HepG2 (cell line): ENCODE results near the gene MRS2. TPM values are rescaled to one million over a fixed set of nuclear protein-coding genes. Genes with fewer than 3 reads are reported as not detected.
A peak's percentile ranks its signal among the peaks of the same experiment; 100 is the strongest.

Experiments
- AGO2 ChIP-seq: fragments of 200-400 bp; formaldehyde crosslinking; optimal IDR thresholded peaks from 2 replicates; pipeline ENCODE3; 2017; ENCODE audit warnings: mild to moderate bottlenecking, low read depth, low read length, moderate library complexity
- GZF1 ChIP-seq: sonication (generic); formaldehyde crosslinking; IDR thresholded peaks from 2 replicates; pipeline ENCODE4 v1.5.1; 2020; ENCODE audit warnings: mild to moderate bottlenecking, missing genetic modification reagents
- RBM22 ChIP-seq: fragments of 200-400 bp; formaldehyde crosslinking; optimal IDR thresholded peaks from 2 replicates; pipeline ENCODE3; 2017; ENCODE audit warnings: mild to moderate bottlenecking, low read length, moderate library complexity
- SP140L ChIP-seq: sonication (generic); formaldehyde crosslinking; IDR thresholded peaks from 2 replicates; pipeline ENCODE4 v1.4.0; 2020; ENCODE audit warnings: missing genetic modification reagents, borderline replicate concordance
- STAG1 ChIP-seq: sonication (generic); formaldehyde crosslinking; IDR thresholded peaks from 2 replicates; pipeline ENCODE4 v1.4.0; 2020; ENCODE audit warnings: missing genetic modification reagents
- SYNCRIP ChIP-seq: fragments of 200-400 bp; formaldehyde crosslinking; IDR thresholded peaks from 2 replicates; pipeline ENCODE4 v1.6.1; 2018; ENCODE audit warnings: mild to moderate bottlenecking, low read depth, low read length; ENCODE audit not compliant: insufficient read depth
- TP53 ChIP-seq: sonication (generic); formaldehyde crosslinking; conservative IDR thresholded peaks from 2 replicates; pipeline ENCODE4 v1.4.0; 2020; ENCODE audit warnings: missing genetic modification reagents
- ZBTB42 ChIP-seq: sonication (generic); formaldehyde crosslinking; IDR thresholded peaks from 2 replicates; pipeline ENCODE4 v1.5.0; 2020; ENCODE audit warnings: mild to moderate bottlenecking, missing genetic modification reagents
- ZFP1 ChIP-seq: IDR thresholded peaks from 2 replicates; pipeline ENCODE4 v1.6.1; 2016
- ZFP36L1 ChIP-seq: sonication (generic); formaldehyde crosslinking; IDR thresholded peaks from 2 replicates; pipeline ENCODE4 v1.8.0; 2022; ENCODE audit warnings: mild to moderate bottlenecking, missing genetic modification reagents, moderate library complexity
- ZNF160 ChIP-seq: sonication (generic); formaldehyde crosslinking; IDR thresholded peaks from 2 replicates; pipeline ENCODE4 v1.8.0; 2022; ENCODE audit warnings: mild to moderate bottlenecking, inconsistent platforms, missing genetic modification reagents
- ZNF260 ChIP-seq: sonication (generic); formaldehyde crosslinking; IDR thresholded peaks from 2 replicates; pipeline ENCODE4 v1.4.0; 2020; ENCODE audit warnings: missing genetic modification reagents, low read depth, mild to moderate bottlenecking, borderline replicate concordance
- ZNF331 ChIP-seq: sonication (generic); formaldehyde crosslinking; IDR thresholded peaks from 2 replicates; pipeline ENCODE4 v1.4.0; 2020; ENCODE audit warnings: missing genetic modification reagents
- ZNF451 ChIP-seq: sonication (generic); formaldehyde crosslinking; IDR thresholded peaks from 2 replicates; pipeline ENCODE4 v1.5.0; 2020; ENCODE audit warnings: mild to moderate bottlenecking, missing genetic modification reagents
- ZNF883 ChIP-seq: sonication (generic); formaldehyde crosslinking; IDR thresholded peaks from 2 replicates; pipeline ENCODE4 v1.5.1; 2020; ENCODE audit warnings: mild to moderate bottlenecking, missing genetic modification reagents; ENCODE audit errors: not compliant biosample characterization
- polyA plus RNA-seq, 8 experiments: library from polyadenylated mRNA; depleted of rRNA in 3 of 8; stranded (reverse) in 7 of 8; unstranded in 1 of 8; fragments of >200 nt; fragmentation: Illumina TruSeq in 4 of 8; extraction: Trizol in 4 of 8; gene quantifications; 2 replicates each; pipeline versions ENCODE4 v1.2.1 to v1.2.3, GENCODE V29; 2011 to 2016; ENCODE audit warnings: low read depth in 4 of 8, missing spikeins in 1 of 8, mixed read lengths in 1 of 8; ENCODE audit not compliant: insufficient read depth in 1 of 8
- total RNA-seq, 5 experiments: library from RNA; depleted of rRNA; stranded (reverse); fragments of >200 nt; fragmentation: Illumina TruSeq; extraction: Trizol; gene quantifications; 2 replicates each; pipeline ENCODE4 v1.2.3, GENCODE V29; 2016; ENCODE audit warnings: low read depth in 1 of 5
- TF ChIP-seq, protein P1 (sequence below): sonication (generic); formaldehyde crosslinking; IDR thresholded peaks from 2 replicates; pipeline ENCODE4 v1.5.0; 2020; ENCODE audit warnings: mild to moderate bottlenecking, missing genetic modification reagents, borderline replicate concordance
- TF ChIP-seq, protein P2 (sequence below): IDR thresholded peaks from 2 replicates; pipeline ENCODE4 v1.6.1; 2016; ENCODE audit warnings: low read depth, control low read depth
- TF ChIP-seq, protein P3 (sequence below): IDR thresholded peaks from 2 replicates; pipeline ENCODE4 v1.6.1; 2012; ENCODE audit warnings: inconsistent platforms
- TF ChIP-seq, protein P4 (sequence below): sonication (generic); formaldehyde crosslinking; IDR thresholded peaks from 2 replicates; pipeline ENCODE4 v1.4.0; 2020; ENCODE audit warnings: missing genetic modification reagents
- TF ChIP-seq, protein P5 (sequence below): sonication (generic); formaldehyde crosslinking; IDR thresholded peaks from 2 replicates; pipeline ENCODE4 v1.4.0; 2020; ENCODE audit warnings: missing genetic modification reagents, low read depth, mild to moderate bottlenecking, borderline replicate concordance
- TF ChIP-seq, protein P6 (sequence below): IDR thresholded peaks from 2 replicates; pipeline ENCODE4 v1.6.1; 2016; ENCODE audit warnings: control low read depth
- TF ChIP-seq, protein P7 (sequence below): sonication (generic); formaldehyde crosslinking; IDR thresholded peaks from 2 replicates; pipeline ENCODE4 v1.8.0; 2023; ENCODE audit warnings: mild to moderate bottlenecking, missing genetic modification reagents

MRS2 gene
- total and polyA plus RNA-seq, 2 of the 13 experiments (the other 11 are each of a cell fraction or from before 2014, with no cell fraction given): 31.1 to 83.8 TPM

DNA sequence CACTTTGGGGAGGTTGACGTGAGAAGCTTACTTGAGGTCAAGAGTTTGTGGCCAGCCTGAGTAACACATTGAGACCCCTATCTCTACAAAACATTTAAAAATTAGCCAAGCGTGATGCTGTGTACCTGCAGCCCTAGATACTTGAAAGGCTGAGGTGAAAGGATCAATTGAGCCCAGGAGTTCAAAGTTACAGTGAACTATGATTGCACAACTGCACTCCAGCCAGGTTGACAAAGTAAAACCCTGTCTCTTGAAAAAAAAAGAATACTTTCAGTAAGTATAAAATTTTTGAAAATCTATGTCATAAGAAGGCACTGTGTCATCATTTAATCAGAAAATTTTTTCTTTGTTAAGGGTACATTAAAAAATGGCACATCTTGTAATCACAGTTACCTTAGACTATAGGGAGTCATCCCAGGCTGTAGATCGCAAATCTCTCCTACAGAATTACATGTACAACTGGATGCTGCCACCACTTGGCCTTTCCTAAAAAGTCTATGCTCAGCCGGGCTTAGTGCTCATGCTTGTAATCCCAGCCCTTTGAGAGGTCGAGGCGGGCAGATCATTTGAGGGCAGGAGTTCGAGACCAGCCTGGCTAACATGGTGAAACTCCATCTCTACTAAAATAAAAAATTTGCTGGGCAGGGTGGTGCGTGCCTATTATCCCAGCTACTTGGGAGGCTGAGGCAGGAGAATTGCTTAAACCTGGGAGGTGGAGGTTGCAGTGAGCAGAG lies 17.0 kb upstream of the MRS2 start (continued):
- TF ChIP-seq, protein P1, sequence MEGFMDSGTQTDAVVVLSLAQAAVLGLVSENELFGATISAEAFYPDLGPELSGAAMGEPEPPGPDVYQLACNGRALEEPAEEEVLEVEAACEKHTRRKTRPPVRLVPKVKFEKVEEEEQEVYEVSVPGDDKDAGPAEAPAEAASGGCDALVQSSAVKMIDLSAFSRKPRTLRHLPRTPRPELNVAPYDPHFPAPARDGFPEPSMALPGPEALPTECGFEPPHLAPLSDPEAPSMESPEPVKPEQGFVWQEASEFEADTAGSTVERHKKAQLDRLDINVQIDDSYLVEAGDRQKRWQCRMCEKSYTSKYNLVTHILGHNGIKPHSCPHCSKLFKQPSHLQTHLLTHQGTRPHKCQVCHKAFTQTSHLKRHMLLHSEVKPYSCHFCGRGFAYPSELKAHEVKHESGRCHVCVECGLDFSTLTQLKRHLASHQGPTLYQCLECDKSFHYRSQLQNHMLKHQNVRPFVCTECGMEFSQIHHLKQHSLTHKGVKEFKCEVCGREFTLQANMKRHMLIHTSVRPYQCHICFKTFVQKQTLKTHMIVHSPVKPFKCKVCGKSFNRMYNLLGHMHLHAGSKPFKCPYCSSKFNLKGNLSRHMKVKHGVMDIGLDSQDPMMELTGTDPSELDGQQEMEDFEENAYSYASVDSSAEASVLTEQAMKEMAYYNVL (CRISPR knock-in tag): no peak; the same call in 1 of the 2 replicates
- peak; percentile 67; the same call in 1 of the 2 replicates for TF ChIP-seq ZFP36L1 (CRISPR knock-in tag)
- TF ChIP-seq GZF1 (CRISPR knock-in tag): no peak
- TF ChIP-seq ZBTB42 (CRISPR knock-in tag): no peak
- TF ChIP-seq ZNF260 (CRISPR knock-in tag): no peak
- peak; percentile 97 for TF ChIP-seq ZFP1 (CRISPR knock-in tag)
- TF ChIP-seq, protein P2, sequence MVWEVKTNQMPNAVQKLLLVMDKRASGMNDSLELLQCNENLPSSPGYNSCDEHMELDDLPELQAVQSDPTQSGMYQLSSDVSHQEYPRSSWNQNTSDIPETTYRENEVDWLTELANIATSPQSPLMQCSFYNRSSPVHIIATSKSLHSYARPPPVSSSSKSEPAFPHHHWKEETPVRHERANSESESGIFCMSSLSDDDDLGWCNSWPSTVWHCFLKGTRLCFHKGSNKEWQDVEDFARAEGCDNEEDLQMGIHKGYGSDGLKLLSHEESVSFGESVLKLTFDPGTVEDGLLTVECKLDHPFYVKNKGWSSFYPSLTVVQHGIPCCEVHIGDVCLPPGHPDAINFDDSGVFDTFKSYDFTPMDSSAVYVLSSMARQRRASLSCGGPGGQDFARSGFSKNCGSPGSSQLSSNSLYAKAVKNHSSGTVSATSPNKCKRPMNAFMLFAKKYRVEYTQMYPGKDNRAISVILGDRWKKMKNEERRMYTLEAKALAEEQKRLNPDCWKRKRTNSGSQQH (CRISPR knock-in tag): peak; percentile 93
- TF ChIP-seq SP140L (CRISPR knock-in tag): peak; percentile 78; the same call in 1 of the 2 replicates
- TF ChIP-seq, protein P3, sequence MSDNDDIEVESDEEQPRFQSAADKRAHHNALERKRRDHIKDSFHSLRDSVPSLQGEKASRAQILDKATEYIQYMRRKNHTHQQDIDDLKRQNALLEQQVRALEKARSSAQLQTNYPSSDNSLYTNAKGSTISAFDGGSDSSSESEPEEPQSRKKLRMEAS: peak; percentile 66
- TF ChIP-seq ZNF160 (CRISPR knock-in tag): 0 out of 2 replicates have a peak, but pooled peaks have one; percentile 25
- TF ChIP-seq SYNCRIP: no peak
- TF ChIP-seq STAG1 (CRISPR knock-in tag): peak; percentile 80
- TF ChIP-seq ZNF883 (CRISPR knock-in tag): no peak
- TF ChIP-seq, protein P4, sequence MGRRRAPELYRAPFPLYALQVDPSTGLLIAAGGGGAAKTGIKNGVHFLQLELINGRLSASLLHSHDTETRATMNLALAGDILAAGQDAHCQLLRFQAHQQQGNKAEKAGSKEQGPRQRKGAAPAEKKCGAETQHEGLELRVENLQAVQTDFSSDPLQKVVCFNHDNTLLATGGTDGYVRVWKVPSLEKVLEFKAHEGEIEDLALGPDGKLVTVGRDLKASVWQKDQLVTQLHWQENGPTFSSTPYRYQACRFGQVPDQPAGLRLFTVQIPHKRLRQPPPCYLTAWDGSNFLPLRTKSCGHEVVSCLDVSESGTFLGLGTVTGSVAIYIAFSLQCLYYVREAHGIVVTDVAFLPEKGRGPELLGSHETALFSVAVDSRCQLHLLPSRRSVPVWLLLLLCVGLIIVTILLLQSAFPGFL (CRISPR knock-in tag): no peak
- TF ChIP-seq, protein P5, sequence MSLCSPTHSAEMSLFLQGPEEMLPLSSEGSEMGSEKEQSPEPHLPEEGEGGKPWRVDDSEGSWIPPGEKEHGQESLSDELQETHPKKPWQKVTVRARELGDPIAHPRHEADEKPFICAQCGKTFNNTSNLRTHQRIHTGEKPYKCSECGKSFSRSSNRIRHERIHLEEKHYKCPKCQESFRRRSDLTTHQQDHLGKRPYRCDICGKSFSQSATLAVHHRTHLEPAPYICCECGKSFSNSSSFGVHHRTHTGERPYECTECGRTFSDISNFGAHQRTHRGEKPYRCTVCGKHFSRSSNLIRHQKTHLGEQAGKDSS: peak; percentile 93
- no peak for TF ChIP-seq RBM22
- no peak for TF ChIP-seq TP53 (CRISPR knock-in tag)
- peak; percentile 84 for TF ChIP-seq ZNF331 (CRISPR knock-in tag)
- TF ChIP-seq AGO2: no peak
- no peak for TF ChIP-seq ZNF451 (CRISPR knock-in tag)
- TF ChIP-seq, protein P6, sequence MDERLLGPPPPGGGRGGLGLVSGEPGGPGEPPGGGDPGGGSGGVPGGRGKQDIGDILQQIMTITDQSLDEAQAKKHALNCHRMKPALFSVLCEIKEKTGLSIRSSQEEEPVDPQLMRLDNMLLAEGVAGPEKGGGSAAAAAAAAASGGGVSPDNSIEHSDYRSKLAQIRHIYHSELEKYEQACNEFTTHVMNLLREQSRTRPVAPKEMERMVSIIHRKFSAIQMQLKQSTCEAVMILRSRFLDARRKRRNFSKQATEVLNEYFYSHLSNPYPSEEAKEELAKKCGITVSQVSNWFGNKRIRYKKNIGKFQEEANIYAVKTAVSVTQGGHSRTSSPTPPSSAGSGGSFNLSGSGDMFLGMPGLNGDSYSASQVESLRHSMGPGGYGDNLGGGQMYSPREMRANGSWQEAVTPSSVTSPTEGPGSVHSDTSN (CRISPR knock-in tag): peak; percentile 49; the same call in 1 of the 2 replicates
- TF ChIP-seq, protein P7, sequence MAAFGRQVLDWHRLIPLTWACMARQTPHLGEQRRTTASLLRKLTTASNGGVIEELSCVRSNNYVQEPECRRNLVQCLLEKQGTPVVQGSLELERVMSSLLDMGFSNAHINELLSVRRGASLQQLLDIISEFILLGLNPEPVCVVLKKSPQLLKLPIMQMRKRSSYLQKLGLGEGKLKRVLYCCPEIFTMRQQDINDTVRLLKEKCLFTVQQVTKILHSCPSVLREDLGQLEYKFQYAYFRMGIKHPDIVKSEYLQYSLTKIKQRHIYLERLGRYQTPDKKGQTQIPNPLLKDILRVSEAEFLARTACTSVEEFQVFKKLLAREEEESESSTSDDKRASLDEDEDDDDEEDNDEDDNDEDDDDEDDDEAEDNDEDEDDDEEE: no peak
